HCT116 (cell line): ENCODE measurements around the gene DUOXA1. TPM values are rescaled to one million over a fixed set of nuclear protein-coding genes. Genes with fewer than 3 reads are reported as not detected.

Experiments
- ATAC-seq: fragments of 200-7000 bp; cut with Tn5 transposase; 2 replicates; pipeline ENCODE4 v1.9.1; 2020; ENCODE audit warnings: mild to moderate bottlenecking, moderate library complexity
- BruUV-seq: library from RNA; stranded (reverse); fragments of 400-500 nt; replicated peaks from 2 replicates; lab custom pipeline; 2021; lab: Mats Ljungman, UMichigan
- CTCF ChIA-PET: fragments of 300-600 bp; sonication (Branson Sonifier 250); formaldehyde crosslinking; loops from one replicate; lab custom pipeline; 2021; ENCODE audit warnings: antibody characterized with exemption; lab: Charles Lee
- POLR2A ChIA-PET: fragments of 300-600, 350-600 bp; sonication (Branson Sonifier 250); formaldehyde crosslinking; loops from one replicate; lab custom pipeline; 2021; ENCODE audit warnings: antibody characterized with exemption; lab: Charles Lee
- RAD21 ChIA-PET, 2 experiments: fragments of 300-600 bp; sonication (Branson Sonifier 250); formaldehyde crosslinking; loops; one replicate each; lab custom pipeline; 2023; ENCODE audit warnings: low total read pairs in 2 of 2; ENCODE audit not compliant: uncharacterized antibody in 2 of 2, unreplicated experiment in 2 of 2, low non-redundant PET in 1 of 2; lab: Charles Lee
- DNase-seq: peaks from one replicate; pipeline ENCODE4 v3.0.0-alpha.2; 2010; ENCODE audit warnings: low read depth, low spot score
- H2AFZ ChIP-seq: fragments of 200-600 bp; shearing (Covaris generic), sonication (generic); 2 replicates; pipeline ENCODE4 v1.6.1; 2017; ENCODE audit warnings: low read depth, mixed run types, mixed read lengths, antibody characterized with exemption, low read length; ENCODE audit not compliant: poor library complexity, severe bottlenecking
- H3K27ac ChIP-seq: 2 replicates; pipeline ENCODE4 v1.5.1; 2012; ENCODE audit warnings: low read depth, low read length
- H3K27me3 ChIP-seq: fragments of 200-600 bp; sonication (generic); 2 replicates; pipeline ENCODE4 v1.6.1; 2016; ENCODE audit warnings: mixed run types, low read length, mixed read lengths; ENCODE audit not compliant: insufficient read depth
- H3K36me3 ChIP-seq, 2 experiments: fragments of 200-500 bp in 1 of 2; fragments of 200-600 bp in 1 of 2; sonication (Bioruptor generic) in 1 of 2; sonication (generic) in 1 of 2; 2 replicates each; pipeline versions ENCODE4 v1.5.1 to v1.6.1; 2014 to 2016; ENCODE audit warnings: low read length in 2 of 2, inconsistent platforms in 1 of 2, mixed read lengths in 1 of 2, mixed run types in 1 of 2; ENCODE audit not compliant: insufficient read depth in 2 of 2, control insufficient read depth in 1 of 2
- H3K4me1 ChIP-seq, 2 experiments: fragments of 200-600 bp in 1 of 2; sonication (generic) in 1 of 2; 2 replicates each; pipeline versions ENCODE4 v1.5.1 to v1.6.1; 2012 to 2017; ENCODE audit warnings: low read length in 2 of 2, inconsistent platforms in 1 of 2, mild to moderate bottlenecking in 1 of 2, mixed read lengths in 1 of 2, mixed run types in 1 of 2, moderate library complexity in 1 of 2; ENCODE audit not compliant: insufficient read depth in 2 of 2, control insufficient read depth in 1 of 2
- H3K4me2 ChIP-seq: fragments of 200-600 bp; sonication (generic); 2 replicates; pipeline ENCODE4 v1.6.1; 2017; ENCODE audit warnings: mixed run types, low read length, mixed read lengths
- H3K4me3 ChIP-seq, 2 experiments: fragments of 200-600 bp in 1 of 2; sonication (generic) in 1 of 2; replicated peaks in 1 of 2; 2 replicates each; pipeline ENCODE4 v1.5.1; 2011 to 2016; ENCODE audit warnings: low read length in 2 of 2, control low read depth in 1 of 2, low read depth in 1 of 2, mild to moderate bottlenecking in 1 of 2, mixed read lengths in 1 of 2, mixed run types in 1 of 2
- H3K79me2 ChIP-seq: fragments of 200-600 bp; sonication (generic); 2 replicates; pipeline ENCODE4 v1.6.1; 2017; ENCODE audit warnings: mild to moderate bottlenecking, mixed run types, low read length, moderate library complexity, mixed read lengths; ENCODE audit not compliant: insufficient read depth
- H3K9ac ChIP-seq: fragments of 200-600 bp; sonication (generic); 2 replicates; pipeline ENCODE4 v1.6.1; 2016; ENCODE audit warnings: low read length, mixed read lengths
- H3K9me2 ChIP-seq: fragments of 200-600 bp; sonication (generic), shearing (Covaris generic); 2 replicates; pipeline ENCODE4 v1.6.1; 2017; ENCODE audit warnings: mixed run types, mild to moderate bottlenecking, moderate library complexity; ENCODE audit not compliant: insufficient read depth
- H3K9me3 ChIP-seq, 2 experiments: fragments of 200-500 bp in 1 of 2; fragments of 200-600 bp in 1 of 2; sonication (Bioruptor generic) in 1 of 2; sonication (generic) in 1 of 2; 2 replicates each; pipeline ENCODE4 v1.6.1; 2014 to 2017; ENCODE audit warnings: low read length in 2 of 2, mixed read lengths in 2 of 2, inconsistent platforms in 1 of 2, low read depth in 1 of 2, mild to moderate bottlenecking in 1 of 2, mixed run types in 1 of 2, moderate library complexity in 1 of 2; ENCODE audit not compliant: control insufficient read depth in 1 of 2, insufficient read depth in 1 of 2
- H4K20me1 ChIP-seq: fragments of 200-600 bp; sonication (generic), shearing (Covaris generic); 2 replicates; pipeline ENCODE4 v1.6.1; 2017; ENCODE audit warnings: mixed run types, mild to moderate bottlenecking, moderate library complexity; ENCODE audit not compliant: insufficient read depth
- CBX3 ChIP-seq: IDR thresholded peaks from 2 replicates; pipeline ENCODE4 v1.6.1; 2012; ENCODE audit warnings: low read depth
- CEBPB ChIP-seq: IDR thresholded peaks from 2 replicates; pipeline ENCODE4 v1.6.1; 2012; ENCODE audit warnings: low read depth
- CTCF ChIP-seq, 3 experiments: fragments of 200-600 bp in 1 of 3; sonication (generic) in 1 of 3; IDR thresholded peaks in 2 of 3; conservative IDR thresholded peaks in 1 of 3; 2 replicates each; pipeline ENCODE4 v1.5.1; 2012 to 2017; ENCODE audit warnings: low read depth in 2 of 3, low read length in 2 of 3, antibody characterized with exemption in 1 of 3, borderline replicate concordance in 1 of 3, control low read depth in 1 of 3, mild to moderate bottlenecking in 1 of 3, mixed read lengths in 1 of 3, mixed run types in 1 of 3, moderate library complexity in 1 of 3; ENCODE audit not compliant: insufficient read depth in 1 of 3
- EGR1 ChIP-seq: IDR thresholded peaks from 2 replicates; pipeline ENCODE4 v1.6.1; 2012; ENCODE audit warnings: low read depth
- ELF1 ChIP-seq: IDR thresholded peaks from 2 replicates; pipeline ENCODE4 v1.6.1; 2012; ENCODE audit warnings: low read depth, borderline replicate concordance
- EZH2 ChIP-seq: fragments of 200-600 bp; sonication (generic); IDR thresholded peaks from 2 replicates; pipeline ENCODE4 v1.6.1; 2017; ENCODE audit warnings: antibody characterized with exemption, mixed run types
- EZH2phosphoT487 ChIP-seq: fragments of 200-600 bp; IDR thresholded peaks from 2 replicates; pipeline ENCODE4 v1.6.1; 2018; ENCODE audit warnings: antibody characterized with exemption, borderline replicate concordance
- FOSL1 ChIP-seq: IDR thresholded peaks from 2 replicates; pipeline ENCODE4 v1.6.1; 2012; ENCODE audit warnings: low read depth
- POLR2AphosphoS5 ChIP-seq: IDR thresholded peaks from 2 replicates; pipeline ENCODE4 v1.6.1; 2011; ENCODE audit warnings: mild to moderate bottlenecking, low read depth, low read length, moderate library complexity
- REST ChIP-seq: IDR thresholded peaks from 2 replicates; pipeline ENCODE4 v1.6.1; 2012; ENCODE audit warnings: low read depth
- SIN3A ChIP-seq: IDR thresholded peaks from 2 replicates; pipeline ENCODE4 v1.6.1; 2012; ENCODE audit warnings: low read depth
- SP1 ChIP-seq: IDR thresholded peaks from 2 replicates; pipeline ENCODE4 v1.6.1; 2012; ENCODE audit warnings: low read depth
- SRF ChIP-seq: IDR thresholded peaks from 2 replicates; pipeline ENCODE4 v1.6.1; 2012; ENCODE audit warnings: low read depth
- YY1 ChIP-seq: IDR thresholded peaks from 2 replicates; pipeline ENCODE4 v1.6.1; 2011; ENCODE audit warnings: low read length, low read depth, moderate library complexity, mild to moderate bottlenecking; ENCODE audit not compliant: insufficient replicate concordance; ENCODE audit errors: extremely low read depth
- ZBTB33 ChIP-seq: IDR thresholded peaks from 2 replicates; pipeline ENCODE4 v1.6.1; 2011; ENCODE audit warnings: mild to moderate bottlenecking, low read length, moderate library complexity; ENCODE audit not compliant: insufficient replicate concordance; ENCODE audit errors: extremely low read depth
- ZFX ChIP-seq: fragments of 450-650 bp; IDR thresholded peaks from 2 replicates; pipeline ENCODE4 v1.6.1; 2017
- ZNF274 ChIP-seq: fragments of 200-500 bp; sonication (Bioruptor generic); IDR thresholded peaks from 2 replicates; pipeline ENCODE4 v1.6.1; 2014; ENCODE audit warnings: mild to moderate bottlenecking, low read depth, low read length, inconsistent platforms
- intact Hi-C: fragments of 100-400 bp; cut with micrococcal nuclease; formaldehyde crosslinking; loops from 2 replicates; pipeline ENCODE4 v1.10.0; 2022
- total RNA-seq: library from RNA; stranded (reverse); gene quantifications from one replicate; pipeline ENCODE4 v1.2.1, GENCODE V29; 2021; ENCODE audit not compliant: unreplicated experiment

The DUOXA1 gene
- total RNA-seq, 1 experiment from 2014 or later = 2.3 TPM

GRCh38 chr15:45134682-45135604, 5.3 kb upstream of the DUOXA1 start:
- H3K4me3 ChIP-seq = no peak overlapping the region
- DNase-seq (no peak), ATAC-seq (no peak)
- ChIA-PET RAD21 (no interaction called here), POLR2A (no interaction called here), CTCF (no interaction called here)
- H3K9ac ChIP-seq = no peak overlapping the region
- no peaks in the 10 kb centered on the region for H4K20me1 ChIP-seq
- no peak for TF ChIP-seq ZBTB33
- no peak for TF ChIP-seq EGR1
- TF ChIP-seq ELF1 = no peak
- TF ChIP-seq POLR2AphosphoS5 = no peak
- TF ChIP-seq SIN3A = no peak
- TF ChIP-seq CEBPB = no peak
- TF ChIP-seq REST = no peak
- TF ChIP-seq SP1 = no peak
- TF ChIP-seq EZH2 = no peak
- no peak for TF ChIP-seq CBX3
- no peak for TF ChIP-seq CTCF (IDR thresholded peaks at IDR 0.05 in 2 of 3, conservative IDR thresholded peaks at IDR 0.05 in 1 of 3; ENCODE audit: borderline replicate concordance in 1 of 3, insufficient read depth in 1 of 3, low read depth in 2 of 3, low read length in 2 of 3)
- no peak for TF ChIP-seq EZH2phosphoT487
- no peak for TF ChIP-seq YY1
- no peak for TF ChIP-seq SRF
- TF ChIP-seq FOSL1 = no peak
- no peak for TF ChIP-seq ZFX
- no peak for TF ChIP-seq ZNF274
- intact Hi-C loops = no loop called here
- no peak overlapping the region for H2AFZ ChIP-seq
- no peaks in the 10 kb centered on the region for H3K79me2 ChIP-seq
- peaks cover 0 to 5% of the 10 kb centered on the region in 2 experiments; a peak in 1 of 4 replicates for H3K36me3 ChIP-seq
- peaks cover 6 to 7% of the 10 kb centered on the region in 2 experiments; a peak in 3 of 4 replicates for H3K4me1 ChIP-seq
- H3K4me2 ChIP-seq = no peak overlapping the region
- no peaks in the 10 kb centered on the region for H3K27me3 ChIP-seq
- no peaks in the 10 kb centered on the region for H3K9me2 ChIP-seq
- BruUV-seq = no TSS peak
- no peak overlapping the region for H3K27ac ChIP-seq
- no peaks in the 10 kb centered on the region for H3K9me3 ChIP-seq
